Natural killer cell (primary cell): ENCODE measurements around the gene APOL2. TPM values are rescaled to one million over a fixed set of nuclear protein-coding genes. Genes with fewer than 3 reads are reported as not detected.

Experiments
- ATAC-seq, 3 donors: fragments of 150-1000 bp in 2 of 3; fragments of 200-7000 bp in 1 of 3; cut with Tn5 transposase; 1 replicate in 1 of 3; 2 replicates in 2 of 3; pipeline ENCODE4 v1.10.0; 2021; ENCODE audit warnings: mild to moderate bottlenecking in 2 of 3, moderate library complexity in 2 of 3
- DNase-seq, 2 donors: peaks; one replicate each; pipeline versions ENCODE4 v3.0.0 to v3.0.0-alpha.2; 2013 to 2021; ENCODE audit warnings: mixed read lengths in 1 of 2
- H3K27ac ChIP-seq: one replicate; pipeline ENCODE4 v1.5.1; 2013; ENCODE audit warnings: mild to moderate bottlenecking, low read length
- H3K27me3 ChIP-seq: one replicate; pipeline ENCODE4 v1.6.1; 2013; ENCODE audit warnings: low read length; ENCODE audit not compliant: control insufficient read depth, insufficient read depth
- H3K36me3 ChIP-seq: one replicate; pipeline ENCODE4 v1.6.1; 2013; ENCODE audit warnings: low read length; ENCODE audit not compliant: control insufficient read depth, insufficient read depth
- H3K4me1 ChIP-seq: one replicate; pipeline ENCODE4 v1.6.1; 2013; ENCODE audit warnings: low read length; ENCODE audit not compliant: control insufficient read depth, insufficient read depth
- H3K4me3 ChIP-seq: one replicate; pipeline ENCODE4 v1.5.1; 2013; ENCODE audit warnings: low read length
- H3K9me3 ChIP-seq: one replicate; pipeline ENCODE4 v1.6.1; 2013; ENCODE audit warnings: low read length; ENCODE audit not compliant: control insufficient read depth, insufficient read depth
- H3K27ac Mint-ChIP-seq, 2 donors: one replicate each; pipeline ENCODE4 v1.8.0; 2022; ENCODE audit warnings: mild to moderate bottlenecking in 2 of 2, mixed read lengths in 2 of 2, moderate library complexity in 1 of 2
- H3K27me3 Mint-ChIP-seq, 2 donors: one replicate each; pipeline ENCODE4 v1.8.0; 2022; ENCODE audit warnings: low read depth in 2 of 2, mixed read lengths in 2 of 2
- H3K36me3 Mint-ChIP-seq: one replicate; pipeline ENCODE4 v1.8.0; 2022; ENCODE audit warnings: mixed read lengths
- H3K4me1 Mint-ChIP-seq, 2 donors: one replicate each; pipeline ENCODE4 v1.8.0; 2022; ENCODE audit warnings: mixed read lengths in 2 of 2
- H3K4me3 Mint-ChIP-seq: one replicate; pipeline ENCODE4 v1.8.0; 2022; ENCODE audit warnings: mild to moderate bottlenecking, moderate library complexity, mixed read lengths
- H3K9me3 Mint-ChIP-seq, 2 donors: one replicate each; pipeline ENCODE4 v1.8.0; 2022; ENCODE audit warnings: mixed read lengths in 2 of 2
- CTCF ChIP-seq: fragments of 200-600 bp; IDR thresholded peaks from one replicate; pipeline ENCODE4 v1.8.0; 2022; ENCODE audit warnings: antibody characterized with exemption
- WGBS: methylation state at CpG from one replicate; pipeline ENCODE4 v1.1.7; 2013; ENCODE audit warnings: missing lambda C conversion rate; ENCODE audit not compliant: insufficient coverage; 5-methylcytosine and 5-hydroxymethylcytosine counted together
- intact Hi-C: fragments of 100-400 bp; cut with micrococcal nuclease; formaldehyde crosslinking; loops from one replicate; pipeline ENCODE4 v1.14.2; 2022
- total RNA-seq, 4 donors: library from RNA; stranded (reverse); fragments of 120-200 nt in 1 of 4; gene quantifications; one replicate each; pipeline versions ENCODE4 v1.2.3 to v1.2.4, GENCODE V29; 2013 to 2022

APOL2 gene
- total RNA-seq, 3 donors from 2014 or later (not counting 1 experiment from before 2014, with no cell fraction given) = 51.7 to 112 (median 67.2) TPM

GRCh38 chr22:36197514-36198146, 41.7 kb downstream of the APOL2 start:
- H3K27me3 Mint-ChIP-seq = no peaks in the 10 kb centered on the region
- no peaks in the 10 kb centered on the region for H3K36me3 Mint-ChIP-seq
- no peaks in the 10 kb centered on the region for H3K9me3 ChIP-seq
- peaks cover 22 to 24% of the 10 kb centered on the region in 2 donors for H3K4me1 Mint-ChIP-seq
- intact Hi-C loops = no loop called here
- WGBS = 38% methylated on average over 8 of the region's 8 CpGs
- H3K9me3 Mint-ChIP-seq = no peaks in the 10 kb centered on the region
- no peak for DNase-seq
- H3K27me3 ChIP-seq = no peaks in the 10 kb centered on the region
- no peaks in the 10 kb centered on the region for H3K36me3 ChIP-seq
- no peak overlapping the region for H3K4me3 Mint-ChIP-seq
- H3K4me1 ChIP-seq = peaks cover 25% of the 10 kb centered on the region
- H3K27ac Mint-ChIP-seq = peak overlapping the region in 1 of 2 donors; percentile 45
- H3K27ac ChIP-seq = no peak overlapping the region
- no peak for TF ChIP-seq CTCF
- H3K4me3 ChIP-seq = no peak overlapping the region
- peak; percentile 12 to 28 (median 25) for ATAC-seq

DNA sequence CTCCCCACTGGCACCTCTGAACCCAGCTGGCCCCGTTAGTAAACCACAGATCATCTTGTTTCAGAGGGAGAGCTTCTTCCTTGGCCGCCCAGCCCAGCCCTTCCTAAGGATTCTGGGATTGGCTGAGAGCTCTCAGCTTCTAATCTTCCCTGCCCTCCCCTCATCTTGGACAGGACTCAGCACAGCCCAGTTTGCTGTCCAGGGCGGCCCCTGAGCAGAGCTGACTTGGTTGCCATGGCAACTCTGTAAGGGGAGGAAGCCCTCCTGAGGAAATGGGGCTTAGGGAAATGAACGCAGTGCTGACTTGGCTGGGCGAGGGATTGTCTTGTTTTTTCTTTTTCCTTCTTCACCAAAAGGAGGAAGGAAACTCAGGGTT, 42.3 kb downstream of the APOL2 start:
- DNase-seq (peak in 1 of 2 donors; percentile 23), ATAC-seq (no peak)
- no peaks in the 10 kb centered on the region for H3K27me3 ChIP-seq
- H3K36me3 ChIP-seq = no peaks in the 10 kb centered on the region
- TF ChIP-seq CTCF = no peak
- intact Hi-C loops = no loop called here
- H3K4me1 ChIP-seq = peaks cover 25% of the 10 kb centered on the region
- Mint-ChIP-seq H3K36me3 (no peaks in the 10 kb centered on the region), H3K9me3 (no peaks in the 10 kb centered on the region), H3K4me3 (no peak overlapping the region), H3K27me3 (no peaks in the 10 kb centered on the region), H3K27ac (peak overlapping the region in 1 of 2 donors; percentile 45), H3K4me1 (peaks cover 22 to 24% of the 10 kb centered on the region in 2 donors)
- H3K27ac ChIP-seq = no peak overlapping the region
- 10% methylated on average over 3 of the region's 5 CpGs for WGBS
- no peak overlapping the region for H3K4me3 ChIP-seq
- H3K9me3 ChIP-seq = no peaks in the 10 kb centered on the region

DNA sequence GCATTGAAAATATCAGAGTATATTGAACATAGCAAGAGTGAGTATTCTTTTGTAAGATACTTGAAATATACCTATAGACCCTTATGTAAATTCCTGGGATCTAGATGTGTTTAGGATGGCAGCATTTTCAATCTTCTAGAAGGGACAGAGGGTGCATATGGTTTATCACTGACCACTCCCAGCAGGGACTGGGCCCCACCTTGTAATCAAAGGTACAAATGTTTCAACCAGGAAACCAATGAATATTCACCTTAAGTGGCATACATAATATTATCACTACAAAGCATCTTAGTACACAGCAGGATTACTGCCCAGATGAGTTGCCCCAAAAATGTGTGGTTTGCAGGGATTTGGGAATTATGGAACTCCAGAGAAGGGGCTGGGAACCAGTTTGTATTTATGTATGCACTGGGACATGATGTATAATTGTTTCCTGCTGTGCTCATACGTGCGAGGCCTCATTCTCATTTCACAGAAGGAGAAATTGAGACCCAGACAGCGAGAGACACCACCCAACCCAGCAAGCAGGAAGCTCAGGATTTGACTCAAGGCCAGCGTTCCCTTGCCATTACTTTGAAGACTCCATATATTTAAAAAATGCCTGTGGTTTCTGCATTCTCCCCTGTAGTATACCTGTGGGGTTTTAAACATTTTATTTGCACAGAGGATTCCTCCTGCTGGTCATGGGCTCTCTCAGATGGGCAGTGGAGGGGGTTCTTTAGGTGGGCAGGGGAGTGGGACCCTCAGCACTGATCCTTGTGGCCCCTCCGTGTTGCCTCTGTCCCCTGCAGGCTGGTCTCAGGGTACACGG, 42.9 kb downstream of the APOL2 start:
- WGBS = 65% methylated on average over 5 of the region's 6 CpGs

More for the DNA sequence above, 42.9 kb downstream of the APOL2 start:
- no peak overlapping the region for H3K4me3 Mint-ChIP-seq
- DNase-seq = no peak
- no peaks in the 10 kb centered on the region for H3K36me3 Mint-ChIP-seq
- intact Hi-C loops = no loop called here
- Histone ChIP-seq H3K4me3 (no peak overlapping the region), H3K27ac (no peak overlapping the region), H3K4me1 (peaks cover 25% of the 10 kb centered on the region), H3K36me3 (no peaks in the 10 kb centered on the region), H3K9me3 (no peaks in the 10 kb centered on the region), H3K27me3 (no peaks in the 10 kb centered on the region)
- peaks cover 22 to 24% of the 10 kb centered on the region in 2 donors for H3K4me1 Mint-ChIP-seq
- ATAC-seq = no peak
- no peaks in the 10 kb centered on the region for H3K27me3 Mint-ChIP-seq
- peak overlapping the region in 1 of 2 donors; percentile 46 for H3K27ac Mint-ChIP-seq
- no peaks in the 10 kb centered on the region for H3K9me3 Mint-ChIP-seq
- TF ChIP-seq CTCF = no peak
